ENCODE results near the gene PDE7B. TPM values are rescaled to one million over a fixed set of nuclear protein-coding genes. Genes with fewer than 3 reads are reported as not detected.

The PDE7B gene
- total RNA-seq, 1 donor from 2014 or later, result 13.6 TPM

DNA sequence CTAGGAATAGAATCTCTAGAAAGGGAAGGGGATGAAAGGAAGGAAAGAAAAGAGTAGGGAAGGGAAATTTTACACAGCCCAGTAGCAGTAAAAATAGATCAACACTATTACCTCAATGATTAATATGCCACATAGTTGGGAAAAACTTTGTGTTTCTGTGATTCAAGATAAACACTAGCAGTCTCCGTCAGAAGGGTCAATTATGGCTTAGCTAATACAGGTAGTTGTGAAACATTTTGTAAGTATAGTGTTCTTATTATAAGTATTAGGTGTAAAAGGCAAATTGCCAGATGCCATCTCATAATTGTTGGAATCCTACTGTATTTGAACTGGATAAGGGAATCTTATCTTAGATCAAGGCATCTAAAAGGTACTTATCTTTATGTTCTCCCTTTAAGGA, 232.9 kb downstream of the PDE7B start:
- Histone ChIP-seq H3K27ac (ENCODE audit: low read depth, low read length) (no peak overlapping the region), H3K4me3 (ENCODE audit: low read length in 3 of 3) (no peak overlapping the region)

DNA sequence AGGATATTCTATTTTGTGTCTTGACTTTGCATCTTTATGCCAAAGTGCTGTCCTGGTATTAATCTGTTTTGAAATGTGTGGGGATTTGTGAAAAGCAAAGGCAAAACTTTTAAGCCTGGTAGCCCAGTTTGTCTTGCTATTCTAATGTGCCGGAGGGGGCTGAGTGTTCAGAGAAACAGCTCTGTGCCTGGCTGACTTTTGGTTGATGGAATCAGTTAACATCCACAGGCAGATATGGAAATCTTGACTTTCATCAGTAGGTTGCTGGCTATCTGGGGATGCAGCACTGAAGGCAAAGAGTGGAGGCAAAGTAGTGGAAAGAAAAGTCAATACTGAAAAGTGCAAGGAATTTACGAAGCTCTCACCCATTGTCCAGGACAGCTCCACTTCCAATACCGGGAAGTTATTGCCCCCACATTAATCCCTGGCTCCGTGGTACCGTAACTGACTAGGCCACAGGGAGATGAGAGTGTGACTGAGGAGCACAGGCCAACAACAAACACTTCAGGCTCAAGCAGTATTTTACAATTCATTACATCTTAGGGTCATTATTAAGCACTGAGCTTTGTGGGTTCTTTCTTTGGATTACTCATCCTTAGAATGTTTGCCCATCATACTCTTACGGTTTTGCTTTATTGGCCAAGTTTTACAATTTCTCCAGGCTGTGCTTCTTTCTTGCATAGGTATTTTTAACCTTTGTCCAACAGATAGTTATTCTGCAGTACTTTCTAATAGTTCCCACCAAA, 234.0 kb downstream of the PDE7B start:
- Histone ChIP-seq H3K4me1 (ENCODE audit: control insufficient read depth in 3 of 3, insufficient read depth in 3 of 3, low read length in 3 of 3) (peaks cover 0 to 4% (median 4%) of the 10 kb centered on the region in 3 donors), H3K9ac (ENCODE audit: low read depth in 1 of 3, low read length in 3 of 3) (no peak overlapping the region), H3K4me3 (ENCODE audit: low read length in 3 of 3) (no peak overlapping the region), H3K36me3 (ENCODE audit: control insufficient read depth in 3 of 3, insufficient read depth in 3 of 3, low read length in 3 of 3) (no peaks in the 10 kb centered on the region), H3K27ac (ENCODE audit: low read depth, low read length) (no peak overlapping the region), H3K9me3 (ENCODE audit: control insufficient read depth in 3 of 3, low read length in 3 of 3) (no peaks in the 10 kb centered on the region), H3K27me3 (ENCODE audit: control insufficient read depth in 3 of 3, insufficient read depth in 3 of 3, low read length in 3 of 3) (no peaks in the 10 kb centered on the region)

More for the DNA sequence above, 232.9 kb downstream of the PDE7B start:
- Histone ChIP-seq H3K9ac (ENCODE audit: low read depth in 1 of 3, low read length in 3 of 3) (no peak overlapping the region), H3K9me3 (ENCODE audit: control insufficient read depth in 3 of 3, low read length in 3 of 3) (no peaks in the 10 kb centered on the region), H3K4me1 (ENCODE audit: control insufficient read depth in 3 of 3, insufficient read depth in 3 of 3, low read length in 3 of 3) (peaks cover 0 to 4% (median 4%) of the 10 kb centered on the region in 3 donors), H3K36me3 (ENCODE audit: control insufficient read depth in 3 of 3, insufficient read depth in 3 of 3, low read length in 3 of 3) (no peaks in the 10 kb centered on the region), H3K27me3 (ENCODE audit: control insufficient read depth in 3 of 3, insufficient read depth in 3 of 3, low read length in 3 of 3) (no peaks in the 10 kb centered on the region)

DNA sequence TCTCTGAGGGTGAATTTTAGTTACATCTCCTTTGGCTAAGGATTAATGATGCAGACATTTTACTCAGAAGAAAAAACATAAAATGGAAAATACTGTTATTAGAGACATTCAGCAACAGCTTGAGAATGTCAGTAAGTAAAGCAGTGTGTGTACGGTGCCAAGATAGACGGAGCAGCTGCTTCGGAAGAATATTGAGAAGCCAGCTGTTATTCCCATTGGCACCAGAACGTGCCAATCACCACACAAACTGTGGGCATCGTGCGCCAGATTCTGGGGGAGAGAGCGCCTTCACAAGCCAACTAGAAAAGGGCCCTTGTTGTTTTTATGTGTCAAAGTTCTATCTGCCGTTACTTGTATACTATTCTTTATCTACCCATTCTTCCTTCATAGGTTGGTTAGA, 235.2 kb downstream of the PDE7B start:
- H3K9me3 ChIP-seq (ENCODE audit: control insufficient read depth in 3 of 3, low read length in 3 of 3), result no peaks in the 10 kb centered on the region
- no peak overlapping the region for H3K9ac ChIP-seq (ENCODE audit: low read depth in 1 of 3, low read length in 3 of 3)
- no peaks in the 10 kb centered on the region for H3K36me3 ChIP-seq (ENCODE audit: control insufficient read depth in 3 of 3, insufficient read depth in 3 of 3, low read length in 3 of 3)
- H3K27ac ChIP-seq (ENCODE audit: low read depth, low read length), result no peak overlapping the region
- peak overlapping the region in 1 of 3 donors; percentile 10 for H3K4me3 ChIP-seq (ENCODE audit: low read length in 3 of 3)
- peaks cover 0 to 4% (median 4%) of the 10 kb centered on the region in 3 donors for H3K4me1 ChIP-seq (ENCODE audit: control insufficient read depth in 3 of 3, insufficient read depth in 3 of 3, low read length in 3 of 3)
- no peaks in the 10 kb centered on the region for H3K27me3 ChIP-seq (ENCODE audit: control insufficient read depth in 3 of 3, insufficient read depth in 3 of 3, low read length in 3 of 3)

DNA sequence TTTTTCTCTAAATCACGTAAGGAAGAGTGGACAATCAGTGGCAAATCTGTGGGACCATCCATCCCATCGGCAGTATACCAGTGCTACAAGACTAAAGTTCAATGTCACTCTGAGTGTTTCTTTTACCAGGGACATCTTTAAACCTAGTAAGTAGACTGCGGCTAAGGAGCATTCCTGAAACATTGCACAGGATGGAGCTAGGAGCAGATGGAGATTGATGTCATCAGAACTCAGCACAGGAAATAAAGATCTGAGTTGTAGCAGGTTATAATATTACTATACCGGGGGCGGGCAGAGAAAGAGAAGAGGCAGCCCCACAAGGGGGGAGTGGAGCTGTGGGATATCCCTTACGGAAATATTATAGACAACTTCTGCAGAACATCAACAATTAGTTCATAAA, 236.5 kb downstream of the PDE7B start:
- Histone ChIP-seq H3K36me3 (ENCODE audit: control insufficient read depth in 3 of 3, insufficient read depth in 3 of 3, low read length in 3 of 3) (no peaks in the 10 kb centered on the region), H3K27ac (ENCODE audit: low read depth, low read length) (no peak overlapping the region), H3K4me1 (ENCODE audit: control insufficient read depth in 3 of 3, insufficient read depth in 3 of 3, low read length in 3 of 3) (peaks cover 0 to 4% (median 4%) of the 10 kb centered on the region in 3 donors), H3K9ac (ENCODE audit: low read depth in 1 of 3, low read length in 3 of 3) (no peak overlapping the region), H3K4me3 (ENCODE audit: low read length in 3 of 3) (no peak overlapping the region), H3K9me3 (ENCODE audit: control insufficient read depth in 3 of 3, low read length in 3 of 3) (no peaks in the 10 kb centered on the region), H3K27me3 (ENCODE audit: control insufficient read depth in 3 of 3, insufficient read depth in 3 of 3, low read length in 3 of 3) (no peaks in the 10 kb centered on the region)

DNA sequence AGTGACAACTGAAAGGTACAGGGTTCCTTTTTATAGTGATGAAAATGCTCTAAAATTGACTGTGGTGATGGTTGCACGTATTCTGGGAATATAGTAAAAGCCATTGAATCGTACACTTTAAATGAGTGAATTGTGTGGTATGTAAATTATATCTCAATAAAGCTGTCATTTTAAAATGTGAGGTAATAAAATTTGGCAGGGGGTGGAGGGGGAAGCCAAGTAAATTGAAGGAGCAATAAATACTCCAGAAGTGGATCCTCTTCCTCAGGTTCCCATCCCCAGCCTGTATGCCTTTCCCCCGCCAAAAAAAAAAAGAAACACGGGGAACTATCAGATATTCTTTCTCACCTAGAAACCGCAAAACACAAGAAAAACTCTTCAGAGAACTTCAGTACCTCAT, 237.2 kb downstream of the PDE7B start:
- H3K4me1 ChIP-seq (ENCODE audit: control insufficient read depth in 3 of 3, insufficient read depth in 3 of 3, low read length in 3 of 3), result peaks cover 0 to 4% (median 2%) of the 10 kb centered on the region in 3 donors
- H3K27me3 ChIP-seq (ENCODE audit: control insufficient read depth in 3 of 3, insufficient read depth in 3 of 3, low read length in 3 of 3), result no peaks in the 10 kb centered on the region
- H3K9me3 ChIP-seq (ENCODE audit: control insufficient read depth in 3 of 3, low read length in 3 of 3), result no peaks in the 10 kb centered on the region
- H3K36me3 ChIP-seq (ENCODE audit: control insufficient read depth in 3 of 3, insufficient read depth in 3 of 3, low read length in 3 of 3), result no peaks in the 10 kb centered on the region
- no peak overlapping the region for H3K9ac ChIP-seq (ENCODE audit: low read depth in 1 of 3, low read length in 3 of 3)
- H3K27ac ChIP-seq (ENCODE audit: low read depth, low read length), result no peak overlapping the region
- H3K4me3 ChIP-seq (ENCODE audit: low read length in 3 of 3), result no peak overlapping the region

DNA sequence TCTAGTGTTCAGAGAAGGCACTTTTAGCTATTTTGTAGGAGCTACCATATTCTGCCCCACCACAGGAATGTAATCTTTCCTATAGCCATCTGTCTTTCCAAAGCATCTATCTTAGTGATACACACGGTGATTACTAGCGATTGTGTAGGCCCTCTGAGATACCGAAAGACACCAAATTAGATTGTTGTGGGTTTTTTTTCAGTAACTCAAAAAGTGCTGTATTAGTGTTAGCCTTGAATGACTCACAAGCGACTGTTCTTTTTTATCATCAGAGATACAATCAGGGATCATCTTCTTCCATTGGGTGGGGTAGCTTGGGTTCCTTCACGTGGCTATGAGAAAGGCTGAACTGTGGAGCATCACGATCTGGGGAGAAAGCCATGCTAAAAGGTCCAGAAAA, 238.4 kb downstream of the PDE7B start:
- Histone ChIP-seq H3K36me3 (ENCODE audit: control insufficient read depth in 3 of 3, insufficient read depth in 3 of 3, low read length in 3 of 3) (no peaks in the 10 kb centered on the region), H3K27me3 (ENCODE audit: control insufficient read depth in 3 of 3, insufficient read depth in 3 of 3, low read length in 3 of 3) (no peaks in the 10 kb centered on the region), H3K9me3 (ENCODE audit: control insufficient read depth in 3 of 3, low read length in 3 of 3) (no peaks in the 10 kb centered on the region), H3K9ac (ENCODE audit: low read depth in 1 of 3, low read length in 3 of 3) (no peak overlapping the region), H3K4me1 (ENCODE audit: control insufficient read depth in 3 of 3, insufficient read depth in 3 of 3, low read length in 3 of 3) (peaks cover 0 to 4% (median 1%) of the 10 kb centered on the region in 3 donors), H3K4me3 (ENCODE audit: low read length in 3 of 3) (no peak overlapping the region), H3K27ac (ENCODE audit: low read depth, low read length) (no peak overlapping the region)

DNA sequence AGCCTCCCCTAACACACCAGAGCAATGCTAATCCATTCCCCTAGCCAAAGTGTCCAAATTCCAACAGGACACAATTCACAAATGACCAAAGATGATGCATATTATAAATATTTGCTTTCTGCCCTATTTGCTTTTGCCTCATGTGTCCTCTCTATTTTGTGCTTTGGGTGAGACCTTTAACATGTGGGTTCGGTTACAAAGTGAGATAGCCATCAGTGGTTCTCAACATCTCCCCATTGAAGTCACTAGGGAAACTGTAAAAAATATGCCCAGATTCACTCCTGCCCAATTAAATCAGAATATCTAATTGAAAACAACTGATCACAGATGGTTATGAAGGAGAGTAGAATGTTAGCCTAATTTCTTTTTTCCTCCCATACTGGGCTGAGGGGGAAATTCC, 239.4 kb downstream of the PDE7B start:
- H3K36me3 ChIP-seq (ENCODE audit: control insufficient read depth in 3 of 3, insufficient read depth in 3 of 3, low read length in 3 of 3), result no peaks in the 10 kb centered on the region
- H3K9me3 ChIP-seq (ENCODE audit: control insufficient read depth in 3 of 3, low read length in 3 of 3), result no peaks in the 10 kb centered on the region
- H3K27ac ChIP-seq (ENCODE audit: low read depth, low read length), result no peak overlapping the region
- no peak overlapping the region for H3K4me3 ChIP-seq (ENCODE audit: low read length in 3 of 3)
- no peaks in the 10 kb centered on the region for H3K4me1 ChIP-seq (ENCODE audit: control insufficient read depth in 3 of 3, insufficient read depth in 3 of 3, low read length in 3 of 3)
- H3K27me3 ChIP-seq (ENCODE audit: control insufficient read depth in 3 of 3, insufficient read depth in 3 of 3, low read length in 3 of 3), result no peaks in the 10 kb centered on the region
- H3K9ac ChIP-seq (ENCODE audit: low read depth in 1 of 3, low read length in 3 of 3), result no peak overlapping the region

DNA sequence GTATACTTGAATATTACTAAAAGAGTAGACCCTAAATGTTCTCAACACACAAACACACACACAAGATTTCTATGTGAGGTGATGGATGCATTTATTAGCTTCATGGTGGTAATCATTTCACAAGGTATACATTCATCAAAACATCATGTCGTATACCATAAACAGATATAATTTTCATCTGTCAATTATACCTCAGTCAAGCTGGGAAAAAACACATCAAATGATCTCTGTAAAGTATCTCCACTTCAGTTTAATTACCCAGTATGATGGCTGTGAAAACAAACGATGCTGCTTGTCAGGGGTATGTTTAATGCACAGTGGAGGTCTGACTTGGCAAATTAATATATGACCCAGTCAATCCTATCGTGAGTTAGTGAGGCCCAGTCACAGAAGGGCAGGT, 241.4 kb downstream of the PDE7B start:
- Histone ChIP-seq H3K27me3 (ENCODE audit: control insufficient read depth in 3 of 3, insufficient read depth in 3 of 3, low read length in 3 of 3) (no peaks in the 10 kb centered on the region), H3K9me3 (ENCODE audit: control insufficient read depth in 3 of 3, low read length in 3 of 3) (no peaks in the 10 kb centered on the region), H3K4me3 (ENCODE audit: low read length in 3 of 3) (no peak overlapping the region), H3K27ac (ENCODE audit: low read depth, low read length) (no peak overlapping the region), H3K36me3 (ENCODE audit: control insufficient read depth in 3 of 3, insufficient read depth in 3 of 3, low read length in 3 of 3) (no peaks in the 10 kb centered on the region), H3K4me1 (ENCODE audit: control insufficient read depth in 3 of 3, insufficient read depth in 3 of 3, low read length in 3 of 3) (no peaks in the 10 kb centered on the region), H3K9ac (ENCODE audit: low read depth in 1 of 3, low read length in 3 of 3) (no peak overlapping the region)

DNA sequence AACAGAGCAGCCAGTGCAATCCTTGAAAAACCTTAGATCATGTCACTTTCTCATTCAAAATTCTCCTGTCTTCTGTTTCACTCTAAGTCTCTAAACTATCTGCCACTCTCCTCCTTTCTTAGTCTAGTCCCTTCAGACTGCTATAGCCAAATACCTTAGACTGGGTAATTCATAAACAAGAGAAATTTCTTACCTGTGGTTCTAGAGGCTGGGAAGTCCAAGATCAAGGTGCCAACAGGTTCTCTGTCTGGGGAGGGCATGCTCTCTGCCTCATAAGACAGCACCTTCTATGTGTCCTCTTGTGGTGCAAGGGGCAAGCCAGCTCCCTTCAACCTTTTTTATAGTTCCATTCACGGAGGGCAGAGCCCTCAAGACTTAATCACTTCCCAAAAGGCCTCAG, 242.3 kb downstream of the PDE7B start:
- Histone ChIP-seq H3K27ac (ENCODE audit: low read depth, low read length) (no peak overlapping the region), H3K9me3 (ENCODE audit: control insufficient read depth in 3 of 3, low read length in 3 of 3) (no peaks in the 10 kb centered on the region), H3K36me3 (ENCODE audit: control insufficient read depth in 3 of 3, insufficient read depth in 3 of 3, low read length in 3 of 3) (no peaks in the 10 kb centered on the region), H3K4me1 (ENCODE audit: control insufficient read depth in 3 of 3, insufficient read depth in 3 of 3, low read length in 3 of 3) (no peaks in the 10 kb centered on the region), H3K4me3 (ENCODE audit: low read length in 3 of 3) (no peak overlapping the region), H3K9ac (ENCODE audit: low read depth in 1 of 3, low read length in 3 of 3) (no peak overlapping the region), H3K27me3 (ENCODE audit: control insufficient read depth in 3 of 3, insufficient read depth in 3 of 3, low read length in 3 of 3) (no peaks in the 10 kb centered on the region)

DNA sequence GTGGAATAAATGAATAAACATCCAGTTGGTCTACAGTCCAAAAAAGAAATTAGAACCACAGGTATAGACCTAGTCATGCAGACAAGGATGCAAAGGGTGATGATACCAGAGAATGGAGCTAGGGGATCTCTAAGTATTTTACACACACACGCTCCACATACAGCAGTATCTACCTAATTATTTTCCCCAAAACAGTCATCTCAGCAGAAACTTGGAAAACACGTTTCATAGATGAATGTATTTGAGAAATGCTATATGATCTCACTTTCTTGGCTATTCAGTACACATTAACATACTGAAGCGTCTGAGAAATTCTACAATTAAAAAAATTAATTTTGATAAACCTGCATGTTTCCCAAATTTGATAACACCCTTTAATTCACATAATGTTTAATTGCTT, 243.3 kb downstream of the PDE7B start:
- H3K36me3 ChIP-seq (ENCODE audit: control insufficient read depth in 3 of 3, insufficient read depth in 3 of 3, low read length in 3 of 3), result no peaks in the 10 kb centered on the region
- no peaks in the 10 kb centered on the region for H3K27me3 ChIP-seq (ENCODE audit: control insufficient read depth in 3 of 3, insufficient read depth in 3 of 3, low read length in 3 of 3)
- no peak overlapping the region for H3K4me3 ChIP-seq (ENCODE audit: low read length in 3 of 3)
- H3K4me1 ChIP-seq (ENCODE audit: control insufficient read depth in 3 of 3, insufficient read depth in 3 of 3, low read length in 3 of 3), result no peaks in the 10 kb centered on the region
- no peak overlapping the region for H3K27ac ChIP-seq (ENCODE audit: low read depth, low read length)
- H3K9me3 ChIP-seq (ENCODE audit: control insufficient read depth in 3 of 3, low read length in 3 of 3), result no peaks in the 10 kb centered on the region
- no peak overlapping the region for H3K9ac ChIP-seq (ENCODE audit: low read depth in 1 of 3, low read length in 3 of 3)
